ENCODE measurements around the gene TDRD7.
"Not testable (repeated sequence)": the region's sequence is repeated elsewhere in the genome, so short reads cannot be mapped to it uniquely, and the experiment has no call there.

TDRD7 gene

DNA sequence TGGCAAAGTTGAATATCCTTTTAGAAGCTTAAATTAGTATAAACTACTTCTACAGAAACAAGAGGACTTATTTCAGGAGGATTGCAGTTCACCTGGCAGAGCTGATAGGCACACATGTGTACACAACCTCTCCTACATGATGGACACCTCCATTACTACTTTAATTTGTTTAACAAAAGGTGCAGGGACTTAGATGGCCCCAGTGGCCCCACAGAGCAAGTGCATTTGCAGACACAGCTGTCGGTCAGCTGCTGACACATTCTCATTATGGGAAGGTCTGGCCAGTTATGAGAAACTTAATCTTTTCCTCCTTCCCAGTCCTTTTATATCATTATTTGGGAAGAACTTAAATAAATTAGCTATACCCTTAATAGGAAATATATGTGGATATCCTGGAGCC lies 28.3 kb downstream of the TDRD7 start:
- TF ChIP-seq, protein P1, sequence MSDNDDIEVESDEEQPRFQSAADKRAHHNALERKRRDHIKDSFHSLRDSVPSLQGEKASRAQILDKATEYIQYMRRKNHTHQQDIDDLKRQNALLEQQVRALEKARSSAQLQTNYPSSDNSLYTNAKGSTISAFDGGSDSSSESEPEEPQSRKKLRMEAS (IDR thresholded peaks at IDR 0.05; ENCODE audit: low read depth, low read length), result no peak
- TF ChIP-seq MYC (IDR thresholded peaks at IDR 0.05; ENCODE audit: low read depth, low read length), result no peak
- TF ChIP-seq POLR2A (IDR thresholded peaks at IDR 0.05; ENCODE audit: extremely low read depth, insufficient read length), result no peak
- TF ChIP-seq CTCF (IDR thresholded peaks at IDR 0.05; ENCODE audit: low read depth, low read length), result no peak
- DNase-seq (ENCODE audit: low read depth), result no peak
- H3K4me3 ChIP-seq (ENCODE audit: low read depth, low read length), result no peak overlapping the region

GRCh38 chr9:97441729-97442128 lies 29.8 kb downstream of the TDRD7 start:
- TF ChIP-seq MYC (IDR thresholded peaks at IDR 0.05; ENCODE audit: low read depth, low read length) (no peak), POLR2A (IDR thresholded peaks at IDR 0.05; ENCODE audit: extremely low read depth, insufficient read length) (no peak), CTCF (IDR thresholded peaks at IDR 0.05; ENCODE audit: low read depth, low read length) (no peak)
- H3K4me3 ChIP-seq (ENCODE audit: low read depth, low read length), result no peak overlapping the region
- DNase-seq (ENCODE audit: low read depth), result no peak

DNA sequence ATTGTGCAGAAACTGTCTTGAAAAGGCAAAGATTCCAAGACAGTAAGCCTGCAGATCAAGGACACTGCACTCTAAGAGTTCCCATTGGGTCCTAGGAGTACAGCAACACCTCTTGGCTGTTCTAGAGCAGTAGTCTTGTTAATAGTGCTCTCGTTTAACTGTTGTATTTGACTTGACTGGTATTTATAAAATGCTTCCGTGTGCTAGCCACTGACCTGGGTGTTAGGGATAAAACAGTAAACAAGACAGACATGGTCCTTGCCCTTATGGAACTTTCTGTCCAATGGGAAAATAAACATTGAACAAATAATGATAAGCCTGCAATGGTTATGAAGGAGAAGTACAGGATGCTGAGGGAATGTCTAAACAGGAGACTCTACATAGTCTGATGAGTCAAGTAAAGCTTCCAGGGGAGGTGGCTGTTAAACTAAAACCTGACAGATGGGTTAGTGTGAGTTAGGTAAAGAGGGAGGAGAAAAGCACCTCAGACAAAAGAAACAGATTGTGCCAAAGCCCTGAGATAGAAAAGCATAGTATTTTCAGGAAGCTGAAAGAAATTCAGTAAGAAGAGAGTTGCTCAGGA lies 33.3 kb downstream of the TDRD7 start:
- TF ChIP-seq CTCF (IDR thresholded peaks at IDR 0.05; ENCODE audit: low read depth, low read length) (no peak), MYC (IDR thresholded peaks at IDR 0.05; ENCODE audit: low read depth, low read length) (no peak), POLR2A (IDR thresholded peaks at IDR 0.05; ENCODE audit: extremely low read depth, insufficient read length) (no peak)
- TF ChIP-seq, protein P1 (IDR thresholded peaks at IDR 0.05; ENCODE audit: low read depth, low read length), result no peak
- no peak for DNase-seq (ENCODE audit: low read depth)
- H3K4me3 ChIP-seq (ENCODE audit: low read depth, low read length), result no peak overlapping the region

DNA sequence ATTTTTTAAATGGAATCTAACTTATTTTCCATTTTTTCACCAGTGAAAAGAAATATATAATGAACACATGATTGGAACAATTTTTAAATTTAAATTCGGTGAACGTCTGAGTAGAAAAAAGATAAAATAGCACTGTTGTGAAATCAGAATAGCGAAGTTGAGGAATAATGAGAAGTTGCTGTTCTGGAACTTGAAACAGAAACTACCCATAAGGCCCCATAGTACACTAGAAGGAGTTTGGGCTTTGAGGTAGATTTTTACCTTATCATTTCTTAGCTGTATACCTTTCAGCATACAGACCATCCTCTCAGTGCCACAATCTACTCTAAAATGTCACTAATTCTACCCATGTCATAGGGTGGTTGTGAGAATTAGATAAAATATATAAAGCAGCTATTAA lies 35.1 kb downstream of the TDRD7 start:
- H3K4me3 ChIP-seq (ENCODE audit: low read depth, low read length), result no peak overlapping the region
- TF ChIP-seq CTCF (IDR thresholded peaks at IDR 0.05; ENCODE audit: low read depth, low read length) (no peak), MYC (IDR thresholded peaks at IDR 0.05; ENCODE audit: low read depth, low read length) (no peak), POLR2A (IDR thresholded peaks at IDR 0.05; ENCODE audit: extremely low read depth, insufficient read length) (no peak)
- TF ChIP-seq, protein P1 (IDR thresholded peaks at IDR 0.05; ENCODE audit: low read depth, low read length), result no peak
- DNase-seq (ENCODE audit: low read depth), result no peak

DNA sequence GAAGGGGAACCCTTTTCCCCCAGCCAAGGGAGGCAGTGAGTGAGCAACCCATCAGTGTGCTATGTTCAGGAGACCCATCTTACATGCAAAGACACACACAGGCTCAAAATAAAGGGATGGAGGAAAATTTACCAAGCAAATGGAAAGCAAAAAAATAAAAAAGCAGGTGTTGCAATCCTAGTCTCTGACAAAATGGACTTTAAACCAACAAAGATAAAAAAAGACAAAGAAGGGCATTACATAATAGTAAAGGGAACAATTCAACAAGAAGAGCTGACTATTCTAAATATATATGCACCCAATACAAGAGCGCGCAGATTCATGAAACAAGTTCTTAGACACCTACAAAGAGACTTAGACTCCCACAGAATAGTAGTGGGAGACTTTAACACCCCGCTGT lies 41.7 kb downstream of the TDRD7 start:
- DNase-seq (ENCODE audit: low read depth), result not testable (repeated sequence)

GRCh38 chr9:97456841-97457240 lies 44.9 kb downstream of the TDRD7 start:
- not testable (repeated sequence) for H3K4me3 ChIP-seq (ENCODE audit: low read depth, low read length); DNase-seq (ENCODE audit: low read depth)

More for the DNA sequence above, 41.7 kb downstream of the TDRD7 start:
- H3K4me3 ChIP-seq (ENCODE audit: low read depth, low read length), result not testable (repeated sequence)

DNA sequence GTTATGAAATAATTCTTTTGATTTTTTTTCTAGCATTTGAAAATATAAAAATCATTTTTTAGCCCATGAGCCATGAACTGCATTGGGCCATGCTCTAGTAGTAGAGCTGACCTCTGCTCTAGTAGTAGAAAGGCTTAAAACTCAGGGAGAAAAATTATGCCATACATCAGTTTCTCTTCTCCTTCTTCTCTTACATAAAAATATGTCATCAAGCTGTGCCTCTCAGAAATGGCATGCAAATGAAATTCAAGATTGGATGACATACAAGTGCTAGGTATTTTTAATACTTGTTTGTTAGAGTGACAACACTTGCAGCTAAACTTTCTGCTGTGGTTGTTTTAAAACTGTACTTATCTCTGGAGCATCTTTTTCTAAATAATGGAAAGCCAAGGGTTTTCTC lies 47.4 kb downstream of the TDRD7 start:
- no peak for DNase-seq (ENCODE audit: low read depth)
- H3K4me3 ChIP-seq (ENCODE audit: low read depth, low read length), result no peak overlapping the region
- TF ChIP-seq POLR2A (IDR thresholded peaks at IDR 0.05; ENCODE audit: extremely low read depth, insufficient read length), result no peak
- TF ChIP-seq, protein P1 (IDR thresholded peaks at IDR 0.05; ENCODE audit: low read depth, low read length), result no peak
- TF ChIP-seq MYC (IDR thresholded peaks at IDR 0.05; ENCODE audit: low read depth, low read length), result no peak
- TF ChIP-seq CTCF (IDR thresholded peaks at IDR 0.05; ENCODE audit: low read depth, low read length), result no peak

Measured in NB4 (cell line).